Sigmoid colon (tissue), 7 donors: Measurements from ENCODE around the gene MAMDC2. TPM values are rescaled to one million over a fixed set of nuclear protein-coding genes. Genes with fewer than 3 reads are reported as not detected.

Source experiments
- DNase-seq: peaks from one replicate; pipeline ENCODE4 v3.0.0-alpha.2; 2019
- H3K27ac ChIP-seq, 4 donors: fragments of 200-600 bp; sonication (generic); one replicate each; pipeline ENCODE4 v1.5.1; 2016 to 2019; ENCODE audit warnings: mild to moderate bottlenecking in 1 of 4
- H3K27me3 ChIP-seq, 3 donors: fragments of 200-600 bp; sonication (generic); one replicate each; pipeline ENCODE4 v1.5.1; 2019; ENCODE audit warnings: mild to moderate bottlenecking in 1 of 3
- H3K36me3 ChIP-seq, 4 donors: fragments of 200-600 bp; sonication (generic); one replicate each; pipeline ENCODE4 v1.5.1; 2016 to 2019
- H3K4me1 ChIP-seq, 4 donors: fragments of 200-600 bp; sonication (generic); one replicate each; pipeline ENCODE4 v1.5.1; 2017 to 2019
- H3K4me3 ChIP-seq, 4 donors: fragments of 200-600 bp; sonication (generic); one replicate each; pipeline ENCODE4 v1.5.1; 2017 to 2019; ENCODE audit warnings: mild to moderate bottlenecking in 2 of 4, moderate library complexity in 1 of 4
- H3K9me3 ChIP-seq, 4 donors: fragments of 200-600 bp in 3 of 4; sonication (generic) in 3 of 4; one replicate each; pipeline versions ENCODE4 v1.5.1 to v1.6.1; 2013 to 2019
- CTCF ChIP-seq, 4 experiments: fragments of 450-650 bp in 3 of 4; fragments of 200-600 bp in 1 of 4; IDR thresholded peaks; one replicate each; pipeline ENCODE4 v1.5.1; 2016 to 2019; ENCODE audit warnings: antibody characterized with exemption in 4 of 4, mild to moderate bottlenecking in 3 of 4, moderate library complexity in 2 of 4
- EP300 ChIP-seq, 4 donors: sonication (generic); formaldehyde crosslinking; IDR thresholded peaks; one replicate each; pipeline ENCODE4 v1.6.1; 2017; ENCODE audit warnings: antibody characterized with exemption in 4 of 4
- POLR2A ChIP-seq, 2 donors: fragments of 450-650 bp; IDR thresholded peaks; one replicate each; pipeline ENCODE4 v1.6.1; 2016; ENCODE audit warnings: antibody characterized with exemption in 2 of 2, mild to moderate bottlenecking in 2 of 2, moderate library complexity in 2 of 2
- POLR2AphosphoS5 ChIP-seq, 4 donors: sonication (generic); formaldehyde crosslinking; IDR thresholded peaks; one replicate each; pipeline ENCODE4 v1.6.1; 2017; ENCODE audit warnings: antibody characterized with exemption in 4 of 4
- WGBS, 2 donors: extraction: QIAGEN DNeasy Blood & Tissue Kit; methylation state at CpG; one replicate each; pipeline ENCODE4 v1.1.7; 2013; 5-methylcytosine and 5-hydroxymethylcytosine counted together
- intact Hi-C: fragments of 100-400 bp; cut with DNase I; formaldehyde crosslinking; loops from one replicate; pipeline ENCODE4 v1.15.1; 2023
- polyA plus RNA-seq, 3 donors: library from polyadenylated mRNA; stranded (reverse); fragments of 200-250 nt; gene quantifications; one replicate each; pipeline ENCODE4 v1.2.3, GENCODE V29; 2013
- total RNA-seq, 4 donors: library from RNA; depleted of rRNA; stranded (reverse); fragments of >200 nt; gene quantifications; one replicate each; pipeline ENCODE4 v1.1.0, GENCODE V29; 2016
- donor health status: healthy with polysubstance abuse.
- donor health status: Bipolar disorder and iron deficiency.
- donor health status: healthy.

The MAMDC2 gene
- total and polyA plus RNA-seq, 7 donors = 2.5 to 167 (median 89.9) TPM

GRCh38 chr9:70042461-70043215 lies 1.0 kb upstream of the MAMDC2 start:
- Histone ChIP-seq H3K4me1 (peaks cover 0 to 67% (median 62%) of the 10 kb centered on the region in 4 donors), H3K36me3 (peaks cover 0 to 5% (median under 1%) of the 10 kb centered on the region in 4 donors), H3K9me3 (no peaks in the 10 kb centered on the region), H3K27ac (peak overlapping the region; percentile 87 to 98 (median 93)), H3K27me3 (no peaks in the 10 kb centered on the region), H3K4me3 (peak overlapping the region; percentile 61 to 84 (median 76))
- intact Hi-C loops = loop anchor here (2.0 kb wide), 2 partner anchors 68 to 70 kb away; no protein-coding TSS in a partner anchor
- DNase-seq = peak; percentile 61
- WGBS, 2 donors = 92 to 93% methylated on average over 15 of the region's 15 CpGs
- TF ChIP-seq POLR2A (IDR thresholded peaks at IDR 0.05) = no peak
- TF ChIP-seq POLR2AphosphoS5 (IDR thresholded peaks at IDR 0.05) = no peak
- no peak for TF ChIP-seq EP300 (IDR thresholded peaks at IDR 0.05)
- TF ChIP-seq CTCF (IDR thresholded peaks at IDR 0.05) = no peak

DNA sequence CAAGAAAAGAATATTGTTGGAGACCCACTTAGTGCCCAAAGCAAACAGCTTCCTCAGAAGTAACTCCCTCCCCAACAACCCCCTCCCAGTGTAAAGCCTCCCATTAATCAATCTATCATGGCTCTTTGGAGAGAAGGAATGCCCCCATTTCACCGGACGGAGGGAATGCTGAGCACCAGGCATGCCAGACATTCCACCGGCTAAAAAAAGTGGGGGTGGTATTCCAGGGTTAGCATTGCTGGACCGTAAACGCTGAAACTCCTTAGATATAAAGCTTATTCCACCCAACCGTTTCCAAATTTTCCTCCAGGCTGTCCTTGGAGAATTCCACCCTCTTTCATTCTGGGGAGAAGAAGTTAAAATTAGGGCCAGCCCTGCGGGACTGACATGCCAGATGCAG lies 363 bp upstream of the MAMDC2 start:
- Histone ChIP-seq H3K27ac (peak overlapping the region; percentile 87 to 98 (median 93)), H3K9me3 (no peaks in the 10 kb centered on the region), H3K4me3 (peak overlapping the region; percentile 61 to 84 (median 76)), H3K4me1 (peaks cover 0 to 74% (median 68%) of the 10 kb centered on the region in 4 donors), H3K27me3 (no peaks in the 10 kb centered on the region), H3K36me3 (peaks cover 0 to 11% (median 6%) of the 10 kb centered on the region in 4 donors)
- no peak for TF ChIP-seq EP300 (IDR thresholded peaks at IDR 0.05)
- no peak for TF ChIP-seq CTCF (IDR thresholded peaks at IDR 0.05)
- no peak for TF ChIP-seq POLR2A (IDR thresholded peaks at IDR 0.05)
- no peak for TF ChIP-seq POLR2AphosphoS5 (IDR thresholded peaks at IDR 0.05)
- intact Hi-C loops = loop anchor here (2.0 kb wide), 2 partner anchors 68 to 70 kb away; no protein-coding TSS in a partner anchor
- 22 to 31% methylated on average over 7 of the region's 7 CpGs for WGBS, 2 donors
- no peak for DNase-seq

DNA sequence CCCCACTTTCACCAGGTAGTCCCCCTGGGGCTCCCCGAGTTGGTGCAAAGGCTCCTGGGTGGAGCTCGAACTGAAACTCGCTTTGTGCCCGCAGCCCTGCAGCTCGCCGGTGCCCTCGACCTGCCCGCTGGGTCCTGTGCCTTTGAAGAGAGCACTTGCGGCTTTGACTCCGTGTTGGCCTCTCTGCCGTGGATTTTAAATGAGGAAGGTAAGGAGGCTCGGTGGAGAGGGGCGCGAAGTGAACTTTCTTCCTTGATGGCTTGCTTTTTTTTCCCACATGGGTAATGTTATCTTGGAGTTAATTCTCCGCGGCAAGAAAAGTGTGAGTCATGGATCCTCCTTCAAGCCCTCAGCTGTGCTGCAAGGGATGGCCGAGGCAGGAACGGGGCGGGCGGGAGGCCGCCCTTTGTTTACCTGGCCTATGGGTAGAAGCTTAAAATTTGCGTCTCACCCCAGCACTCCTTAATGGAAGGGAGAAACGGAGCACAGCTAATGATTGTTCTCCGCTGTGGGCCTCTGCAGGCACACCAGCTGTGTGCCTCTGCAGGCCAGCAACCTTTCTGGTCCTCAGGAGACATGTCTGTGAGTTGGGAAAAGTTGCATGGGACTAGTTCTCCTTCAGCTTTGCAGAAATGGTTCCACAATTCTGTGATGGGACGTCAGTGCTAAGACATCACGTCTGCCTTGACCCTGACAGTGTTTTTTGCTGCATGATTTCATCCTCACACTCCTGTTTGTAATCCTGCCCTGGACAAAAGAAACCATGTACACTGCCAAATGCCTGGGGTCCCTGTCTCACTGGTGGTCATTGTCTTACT lies 1.1 kb downstream of the MAMDC2 start:
- DNase-seq = peak; percentile 76
- Histone ChIP-seq H3K9me3 (no peaks in the 10 kb centered on the region), H3K4me1 (peaks cover 0 to 85% (median 80%) of the 10 kb centered on the region in 4 donors), H3K4me3 (peak overlapping the region; percentile 61 to 84 (median 76)), H3K27me3 (no peaks in the 10 kb centered on the region), H3K36me3 (peaks cover 0 to 22% (median 8%) of the 10 kb centered on the region in 4 donors), H3K27ac (peak overlapping the region; percentile 87 to 98 (median 93))
- WGBS, 2 donors = 13 to 20% methylated on average over 26 of the region's 26 CpGs
- intact Hi-C loops = loop anchor here (5.0 kb wide), 1 partner anchor 38 kb away; no protein-coding TSS in a partner anchor
- no peak for TF ChIP-seq EP300 (IDR thresholded peaks at IDR 0.05)
- no peak for TF ChIP-seq CTCF (IDR thresholded peaks at IDR 0.05)
- peak in 3 of 4 donors; percentile 29 to 55 (median 41) for TF ChIP-seq POLR2AphosphoS5 (IDR thresholded peaks at IDR 0.05)
- TF ChIP-seq POLR2A (IDR thresholded peaks at IDR 0.05) = peak in 1 of 2 donors; percentile 17

- Histone ChIP-seq H3K9me3 (no peaks in the 10 kb centered on the region), H3K27me3 (no peaks in the 10 kb centered on the region), H3K36me3 (peaks cover 0 to 22% (median 8%) of the 10 kb centered on the region in 4 donors), H3K4me3 (peak overlapping the region; percentile 61 to 84 (median 76)), H3K27ac (peak overlapping the region; percentile 87 to 98 (median 93)), H3K4me1 (peaks cover 0 to 85% (median 81%) of the 10 kb centered on the region in 4 donors)
- DNase-seq = peak; percentile 68
- TF ChIP-seq POLR2A (IDR thresholded peaks at IDR 0.05) = no peak
- no peak for TF ChIP-seq POLR2AphosphoS5 (IDR thresholded peaks at IDR 0.05)
- no peak for TF ChIP-seq CTCF (IDR thresholded peaks at IDR 0.05)
- no peak for TF ChIP-seq EP300 (IDR thresholded peaks at IDR 0.05)
- WGBS, 2 donors = 88 to 92% methylated on average over 4 of the region's 4 CpGs
- intact Hi-C loops = loop anchor here (5.0 kb wide), 1 partner anchor 37 kb away; no protein-coding TSS in a partner anchor
Measured at GRCh38 chr9:70045452-70045851, 1.8 kb downstream of the MAMDC2 start.
